Neural progenitor cell (in vitro differentiated cells): ENCODE measurements around the gene EIF4A3. TPM values are rescaled to one million over a fixed set of nuclear protein-coding genes. Genes with fewer than 3 reads are reported as not detected.
A peak's percentile ranks its signal among the peaks of the same experiment; 100 is the strongest.

Source experiments
- DNase-seq: peaks from one replicate; pipeline ENCODE4 v3.0.0-alpha.2; 2016; ENCODE audit warnings: low spot score
- H2AFZ ChIP-seq: fragments of 200-600 bp; sonication (generic); replicated peaks from 2 replicates; pipeline ENCODE4 v1.6.1; 2016; ENCODE audit warnings: antibody characterized with exemption
- H3F3A ChIP-seq: fragments of 200-600 bp; sonication (generic); 2 replicates; pipeline ENCODE4 v1.6.1; 2016; ENCODE audit warnings: antibody characterized with exemption, low read depth
- H3K27ac ChIP-seq: fragments of 200-600 bp; sonication (generic); 2 replicates; pipeline ENCODE4 v1.5.1; 2016; ENCODE audit warnings: mild to moderate bottlenecking
- H3K27me3 ChIP-seq: fragments of 200-600 bp; sonication (generic); 2 replicates; pipeline ENCODE4 v1.6.1; 2016; ENCODE audit warnings: mild to moderate bottlenecking, moderate library complexity
- H3K36me3 ChIP-seq: fragments of 200-600 bp; sonication (generic); 2 replicates; pipeline ENCODE4 v1.5.1; 2016
- H3K4me1 ChIP-seq: fragments of 200-600 bp; sonication (generic); 2 replicates; pipeline ENCODE4 v1.6.1; 2016; ENCODE audit warnings: mixed run types
- H3K4me2 ChIP-seq: fragments of 200-600 bp; sonication (generic); 2 replicates; pipeline ENCODE4 v1.6.1; 2016
- H3K4me3 ChIP-seq: fragments of 200-600 bp; sonication (generic); 2 replicates; pipeline ENCODE4 v1.5.1; 2016
- H3K79me2 ChIP-seq: fragments of 200-600 bp; sonication (generic); 2 replicates; pipeline ENCODE4 v1.6.1; 2016; ENCODE audit warnings: low read depth
- H3K9ac ChIP-seq: fragments of 200-600 bp; sonication (generic); 2 replicates; pipeline ENCODE4 v1.6.1; 2016
- H3K9me3 ChIP-seq: fragments of 200-600 bp; sonication (generic); 2 replicates; pipeline ENCODE4 v1.5.1; 2016; ENCODE audit warnings: low read depth
- H4K20me1 ChIP-seq: fragments of 200-600 bp; sonication (generic); 2 replicates; pipeline ENCODE4 v1.6.1; 2016; ENCODE audit warnings: low read depth
- H3K27ac Mint-ChIP-seq: 3 replicates; pipeline ENCODE4 v1.8.0; 2021; ENCODE audit warnings: mixed read lengths
- H3K27me3 Mint-ChIP-seq: 2 replicates; pipeline ENCODE4 v1.8.0; 2022; ENCODE audit warnings: low read depth, mild to moderate bottlenecking, inconsistent platforms, moderate library complexity, mixed read lengths; ENCODE audit not compliant: insufficient read depth
- H3K36me3 Mint-ChIP-seq: 3 replicates; pipeline ENCODE4 v1.8.0; 2021; ENCODE audit warnings: mixed read lengths
- H3K4me1 Mint-ChIP-seq: 3 replicates; pipeline ENCODE4 v1.8.0; 2021; ENCODE audit warnings: mixed read lengths
- H3K4me3 Mint-ChIP-seq: 3 replicates; pipeline ENCODE4 v1.8.0; 2021; ENCODE audit warnings: mild to moderate bottlenecking, moderate library complexity, mixed read lengths
- H3K9me3 Mint-ChIP-seq: 3 replicates; pipeline ENCODE4 v1.8.0; 2020; ENCODE audit warnings: mixed read lengths
- CTCF ChIP-seq: fragments of 200-600 bp; sonication (generic); IDR thresholded peaks from 2 replicates; pipeline ENCODE4 v1.5.1; 2017; ENCODE audit warnings: antibody characterized with exemption, mild to moderate bottlenecking
- EZH2 ChIP-seq: fragments of 200-600 bp; sonication (generic); IDR thresholded peaks from 2 replicates; pipeline ENCODE4 v1.6.1; 2017; ENCODE audit warnings: antibody characterized with exemption, mild to moderate bottlenecking, moderate library complexity
- EZH2phosphoT487 ChIP-seq: fragments of 200-600 bp; sonication (generic); IDR thresholded peaks from 2 replicates; pipeline ENCODE4 v1.6.1; 2017; ENCODE audit warnings: antibody characterized with exemption
- total RNA-seq: library from RNA; depleted of rRNA; stranded (reverse); fragments of >200 nt; gene quantifications from 2 replicates; pipeline ENCODE4 v1.2.3, GENCODE V29; 2015; ENCODE audit warnings: low replicate concordance

EIF4A3 gene
- total RNA-seq = 89.3 and 102 TPM in 2 replicates

GRCh38 chr17:80147035-80147822 lies at the start of gene EIF4A3:
EIF4A3 (minus strand) TSS chr17:80147128; CDS start chr17:80146961, 167 bp downstream.
- peaks cover 4% of the 10 kb centered on the region for H3K27me3 Mint-ChIP-seq
- H3F3A ChIP-seq = peaks cover 22% of the 10 kb centered on the region
- H2AFZ ChIP-seq = peak within 1 kb of the TSS; percentile 43
- H3K9me3 Mint-ChIP-seq = no peaks in the 10 kb centered on the region
- H3K4me3 ChIP-seq = peak within 1 kb of the TSS; percentile 90
- peaks cover 65% of the 10 kb centered on the region for H3K79me2 ChIP-seq
- H3K4me1 Mint-ChIP-seq = peaks cover 43% of the 10 kb centered on the region
- H3K36me3 Mint-ChIP-seq = peaks cover 6% of the 10 kb centered on the region
- H3K36me3 ChIP-seq = no peaks in the 10 kb centered on the region
- peak within 1 kb of the TSS; percentile 90 for H3K9ac ChIP-seq
- DNase-seq = peak; percentile 99
- H3K27ac ChIP-seq = no peak within 1 kb of the TSS
- TF ChIP-seq EZH2phosphoT487 (no peak), EZH2 (no peak), CTCF (no peak)
- peak within 1 kb of the TSS; percentile 94 for H3K27ac Mint-ChIP-seq
- H4K20me1 ChIP-seq = peaks cover 45% of the 10 kb centered on the region
- H3K4me1 ChIP-seq = peaks cover 24% of the 10 kb centered on the region
- H3K9me3 ChIP-seq = no peaks in the 10 kb centered on the region
- H3K4me3 Mint-ChIP-seq = peak within 1 kb of the TSS; percentile 99
- peak within 1 kb of the TSS; percentile 93 for H3K4me2 ChIP-seq
- no peaks in the 10 kb centered on the region for H3K27me3 ChIP-seq

GRCh38 chr17:80196652-80197051 lies 49.7 kb upstream of the EIF4A3 start:
- H3K9me3 Mint-ChIP-seq = no peaks in the 10 kb centered on the region
- no peak overlapping the region for H3K4me2 ChIP-seq
- H3K27me3 ChIP-seq = no peaks in the 10 kb centered on the region
- H3K36me3 ChIP-seq = no peaks in the 10 kb centered on the region
- H3K4me3 ChIP-seq = no peak overlapping the region
- no peaks in the 10 kb centered on the region for H3K36me3 Mint-ChIP-seq
- H3K27ac Mint-ChIP-seq = no peak overlapping the region
- TF ChIP-seq EZH2phosphoT487 = no peak
- no peak for TF ChIP-seq CTCF
- no peak for TF ChIP-seq EZH2
- H3K27ac ChIP-seq = no peak overlapping the region
- H3K9ac ChIP-seq = no peak overlapping the region
- no peaks in the 10 kb centered on the region for H3K9me3 ChIP-seq
- no peaks in the 10 kb centered on the region for H4K20me1 ChIP-seq
- H3K4me1 Mint-ChIP-seq = peaks cover 18% of the 10 kb centered on the region
- H3K79me2 ChIP-seq = no peaks in the 10 kb centered on the region
- H3K27me3 Mint-ChIP-seq = peaks cover 5% of the 10 kb centered on the region
- H3K4me1 ChIP-seq = no peaks in the 10 kb centered on the region
- DNase-seq = no peak
- H2AFZ ChIP-seq = no peak overlapping the region
- H3F3A ChIP-seq = peaks cover 5% of the 10 kb centered on the region
- no peak overlapping the region for H3K4me3 Mint-ChIP-seq

GRCh38 chr17:80195671-80196529 lies 49.0 kb upstream of the EIF4A3 start:
- no peak overlapping the region for H3K4me2 ChIP-seq
- DNase-seq = peak; percentile 59
- Mint-ChIP-seq H3K4me1 (peaks cover 21% of the 10 kb centered on the region), H3K9me3 (no peaks in the 10 kb centered on the region), H3K27ac (peak overlapping the region; percentile 93), H3K4me3 (peak overlapping the region; percentile 72), H3K27me3 (peaks cover 5% of the 10 kb centered on the region), H3K36me3 (no peaks in the 10 kb centered on the region)
- no peak overlapping the region for H3K4me3 ChIP-seq
- no peaks in the 10 kb centered on the region for H4K20me1 ChIP-seq
- H3F3A ChIP-seq = peaks cover 5% of the 10 kb centered on the region
- H3K36me3 ChIP-seq = no peaks in the 10 kb centered on the region
- H3K4me1 ChIP-seq = no peaks in the 10 kb centered on the region
- H3K27me3 ChIP-seq = no peaks in the 10 kb centered on the region
- no peaks in the 10 kb centered on the region for H3K79me2 ChIP-seq
- TF ChIP-seq EZH2 = no peak
- peak; percentile 100 for TF ChIP-seq CTCF
- no peak for TF ChIP-seq EZH2phosphoT487
- no peak overlapping the region for H3K9ac ChIP-seq
- H3K27ac ChIP-seq = no peak overlapping the region
- no peak overlapping the region for H2AFZ ChIP-seq
- H3K9me3 ChIP-seq = no peaks in the 10 kb centered on the region
